ENCODE data around the gene ANKHD1. TPM values are rescaled to one million over a fixed set of nuclear protein-coding genes. Genes with fewer than 3 reads are reported as not detected.

ANKHD1 gene
- total RNA-seq, 2 experiments from 2014 or later: 86.7 to 89.6 TPM

GRCh38 chr5:140513124-140513523 is 111.5 kb downstream of the ANKHD1 start:
- Mint-ChIP-seq H3K36me3 (peaks cover 35% of the 10 kb centered on the region), H3K27ac (no peak overlapping the region), H3K4me1 (no peaks in the 10 kb centered on the region), H3K27me3 (no peaks in the 10 kb centered on the region), H3K4me3 (no peak overlapping the region), H3K9me3 (no peaks in the 10 kb centered on the region)
- no peak for DNase-seq

- DNase-seq: no peak
- Mint-ChIP-seq H3K4me1 (no peaks in the 10 kb centered on the region), H3K27me3 (no peaks in the 10 kb centered on the region), H3K9me3 (peaks cover 4% of the 10 kb centered on the region), H3K36me3 (peaks cover 11% of the 10 kb centered on the region), H3K4me3 (no peak overlapping the region), H3K27ac (peak overlapping the region; percentile 32)
These were observed 122.4 kb downstream of the ANKHD1 start for GRCh38 chr5:140524003-140524402.

GRCh38 chr5:140540227-140540626 is 138.6 kb downstream of the ANKHD1 start:
- Mint-ChIP-seq H3K27ac (no peak overlapping the region), H3K9me3 (no peaks in the 10 kb centered on the region), H3K27me3 (no peaks in the 10 kb centered on the region), H3K4me1 (peaks cover 10% of the 10 kb centered on the region), H3K4me3 (no peak overlapping the region), H3K36me3 (peaks cover 23% of the 10 kb centered on the region)
- no peak for DNase-seq

GRCh38 chr5:140542972-140543371 is 141.3 kb downstream of the ANKHD1 start:
- Mint-ChIP-seq H3K4me3 (no peak overlapping the region), H3K27me3 (no peaks in the 10 kb centered on the region), H3K27ac (no peak overlapping the region), H3K36me3 (peaks cover 27% of the 10 kb centered on the region), H3K9me3 (no peaks in the 10 kb centered on the region), H3K4me1 (peaks cover 16% of the 10 kb centered on the region)
- no peak for DNase-seq

GRCh38 chr5:140544986-140545385 is 143.4 kb downstream of the ANKHD1 start:
- H3K4me1 Mint-ChIP-seq: peaks cover 31% of the 10 kb centered on the region
- peaks cover 37% of the 10 kb centered on the region for H3K36me3 Mint-ChIP-seq
- no peaks in the 10 kb centered on the region for H3K27me3 Mint-ChIP-seq
- no peak overlapping the region for H3K27ac Mint-ChIP-seq
- no peaks in the 10 kb centered on the region for H3K9me3 Mint-ChIP-seq
- DNase-seq: no peak
- H3K4me3 Mint-ChIP-seq: no peak overlapping the region

GRCh38 chr5:140545606-140546005 is 144.0 kb downstream of the ANKHD1 start:
- no peaks in the 10 kb centered on the region for H3K9me3 Mint-ChIP-seq

GRCh38 chr5:140546851-140547507 is 145.3 kb downstream of the ANKHD1 start:
- H3K4me3 Mint-ChIP-seq: peak overlapping the region; percentile 88
- H3K27ac Mint-ChIP-seq: peak overlapping the region; percentile 97
- no peaks in the 10 kb centered on the region for H3K9me3 Mint-ChIP-seq
- peaks cover 48% of the 10 kb centered on the region for H3K36me3 Mint-ChIP-seq
- DNase-seq: no peak
- H3K4me1 Mint-ChIP-seq: peaks cover 42% of the 10 kb centered on the region
- H3K27me3 Mint-ChIP-seq: no peaks in the 10 kb centered on the region

More at GRCh38 chr5:140545606-140546005, 144.0 kb downstream of the ANKHD1 start:
- Mint-ChIP-seq H3K36me3 (peaks cover 43% of the 10 kb centered on the region), H3K4me3 (no peak overlapping the region), H3K4me1 (peaks cover 36% of the 10 kb centered on the region), H3K27me3 (no peaks in the 10 kb centered on the region), H3K27ac (no peak overlapping the region)
- no peak for DNase-seq

GRCh38 chr5:140547508-140548299 is 146.1 kb downstream of the ANKHD1 start, which contains the start of gene EIF4EBP3:
TSS of gene EIF4EBP3 (plus strand) at chr5:140547662. CDS start at chr5:140547738, 76 bp downstream.
- no peaks in the 10 kb centered on the region for H3K9me3 Mint-ChIP-seq
- H3K27me3 Mint-ChIP-seq: no peaks in the 10 kb centered on the region
- H3K4me1 Mint-ChIP-seq: peaks cover 46% of the 10 kb centered on the region
- H3K4me3 Mint-ChIP-seq: peak within 1 kb of the TSS; percentile 88
- H3K27ac Mint-ChIP-seq: peak within 1 kb of the TSS; percentile 97
- peaks cover 51% of the 10 kb centered on the region for H3K36me3 Mint-ChIP-seq
- DNase-seq: peak; percentile 86

GRCh38 chr5:140548300-140548688 is 146.7 kb downstream of the ANKHD1 start:
- no peak for DNase-seq
- H3K27ac Mint-ChIP-seq: peak overlapping the region; percentile 97
- H3K9me3 Mint-ChIP-seq: no peaks in the 10 kb centered on the region
- no peaks in the 10 kb centered on the region for H3K27me3 Mint-ChIP-seq
- peaks cover 55% of the 10 kb centered on the region for H3K36me3 Mint-ChIP-seq
- peaks cover 52% of the 10 kb centered on the region for H3K4me1 Mint-ChIP-seq
- peak overlapping the region; percentile 88 for H3K4me3 Mint-ChIP-seq

- peak overlapping the region; percentile 97 for H3K27ac Mint-ChIP-seq
- no peaks in the 10 kb centered on the region for H3K9me3 Mint-ChIP-seq
- peak overlapping the region; percentile 88 for H3K4me3 Mint-ChIP-seq
- peaks cover 57% of the 10 kb centered on the region for H3K36me3 Mint-ChIP-seq
- no peaks in the 10 kb centered on the region for H3K27me3 Mint-ChIP-seq
- peaks cover 57% of the 10 kb centered on the region for H3K4me1 Mint-ChIP-seq
- DNase-seq: no peak
These were observed 147.2 kb downstream of the ANKHD1 start for GRCh38 chr5:140548791-140549190.

GRCh38 chr5:140549237-140550144 is 147.9 kb downstream of the ANKHD1 start:
- peaks cover 64% of the 10 kb centered on the region for H3K4me1 Mint-ChIP-seq
- no peak for DNase-seq
- peak overlapping the region; percentile 50 for H3K4me3 Mint-ChIP-seq
- peak overlapping the region; percentile 97 for H3K27ac Mint-ChIP-seq
- H3K36me3 Mint-ChIP-seq: peaks cover 57% of the 10 kb centered on the region
- no peaks in the 10 kb centered on the region for H3K27me3 Mint-ChIP-seq
- H3K9me3 Mint-ChIP-seq: no peaks in the 10 kb centered on the region

GRCh38 chr5:140550147-140551079 is 148.8 kb downstream of the ANKHD1 start:
- peaks cover 71% of the 10 kb centered on the region for H3K4me1 Mint-ChIP-seq
- no peak overlapping the region for H3K4me3 Mint-ChIP-seq
- H3K36me3 Mint-ChIP-seq: peaks cover 61% of the 10 kb centered on the region
- H3K9me3 Mint-ChIP-seq: no peaks in the 10 kb centered on the region
- peak overlapping the region; percentile 75 for H3K27ac Mint-ChIP-seq
- H3K27me3 Mint-ChIP-seq: no peaks in the 10 kb centered on the region
- no peak for DNase-seq

GRCh38 chr5:140551872-140552271 is 150.2 kb downstream of the ANKHD1 start:
- Mint-ChIP-seq H3K27ac (peak overlapping the region; percentile 75), H3K27me3 (no peaks in the 10 kb centered on the region), H3K4me1 (peaks cover 78% of the 10 kb centered on the region), H3K36me3 (peaks cover 69% of the 10 kb centered on the region), H3K4me3 (no peak overlapping the region), H3K9me3 (no peaks in the 10 kb centered on the region)
- DNase-seq: no peak

GRCh38 chr5:140553657-140554056 is 152.0 kb downstream of the ANKHD1 start:
- peak overlapping the region; percentile 15 for H3K4me3 Mint-ChIP-seq
- no peak for DNase-seq
- no peaks in the 10 kb centered on the region for H3K27me3 Mint-ChIP-seq
- H3K36me3 Mint-ChIP-seq: peaks cover 69% of the 10 kb centered on the region
- H3K4me1 Mint-ChIP-seq: peaks cover 76% of the 10 kb centered on the region
- no peaks in the 10 kb centered on the region for H3K9me3 Mint-ChIP-seq
- H3K27ac Mint-ChIP-seq: peak overlapping the region; percentile 93
